Measurements from ENCODE around the gene SLC6A20. TPM values are rescaled to one million over a fixed set of nuclear protein-coding genes. Genes with fewer than 3 reads are reported as not detected.
A peak's percentile ranks its signal among the peaks of the same experiment; 100 is the strongest.

Gene SLC6A20
- total RNA-seq, 2 donors from 2014 or later = not detected

DNA sequence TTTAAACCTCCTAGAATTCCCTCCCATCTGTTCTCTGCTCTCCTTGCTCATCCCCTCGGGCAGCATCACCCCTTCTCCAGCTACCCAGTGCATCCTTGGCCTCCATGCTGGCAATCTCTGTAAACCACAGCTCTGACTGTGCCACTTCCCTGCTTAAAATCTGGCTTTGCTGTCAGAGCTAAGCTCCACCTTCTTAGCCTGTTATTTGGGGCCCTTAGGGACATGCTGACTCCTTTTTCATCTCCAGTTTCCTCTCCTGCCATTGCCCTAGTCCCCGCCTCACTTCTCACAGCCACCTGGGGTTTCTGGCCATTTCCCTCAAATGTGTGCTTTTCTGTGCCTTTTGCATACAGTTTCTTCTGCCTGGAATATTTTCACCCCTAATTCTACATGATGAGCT is 5.7 kb downstream of the SLC6A20 start:
- Histone ChIP-seq H3K36me3 (no peaks in the 10 kb centered on the region), H3K4me1 (peaks cover 0 to under 1% of the 10 kb centered on the region in 2 donors), H3K9me3 (peaks cover 0 to 14% of the 10 kb centered on the region in 2 donors), H3K4me3 (no peak overlapping the region), H3K27ac (no peak overlapping the region), H3K27me3 (no peaks in the 10 kb centered on the region)
- TF ChIP-seq, protein P1, sequence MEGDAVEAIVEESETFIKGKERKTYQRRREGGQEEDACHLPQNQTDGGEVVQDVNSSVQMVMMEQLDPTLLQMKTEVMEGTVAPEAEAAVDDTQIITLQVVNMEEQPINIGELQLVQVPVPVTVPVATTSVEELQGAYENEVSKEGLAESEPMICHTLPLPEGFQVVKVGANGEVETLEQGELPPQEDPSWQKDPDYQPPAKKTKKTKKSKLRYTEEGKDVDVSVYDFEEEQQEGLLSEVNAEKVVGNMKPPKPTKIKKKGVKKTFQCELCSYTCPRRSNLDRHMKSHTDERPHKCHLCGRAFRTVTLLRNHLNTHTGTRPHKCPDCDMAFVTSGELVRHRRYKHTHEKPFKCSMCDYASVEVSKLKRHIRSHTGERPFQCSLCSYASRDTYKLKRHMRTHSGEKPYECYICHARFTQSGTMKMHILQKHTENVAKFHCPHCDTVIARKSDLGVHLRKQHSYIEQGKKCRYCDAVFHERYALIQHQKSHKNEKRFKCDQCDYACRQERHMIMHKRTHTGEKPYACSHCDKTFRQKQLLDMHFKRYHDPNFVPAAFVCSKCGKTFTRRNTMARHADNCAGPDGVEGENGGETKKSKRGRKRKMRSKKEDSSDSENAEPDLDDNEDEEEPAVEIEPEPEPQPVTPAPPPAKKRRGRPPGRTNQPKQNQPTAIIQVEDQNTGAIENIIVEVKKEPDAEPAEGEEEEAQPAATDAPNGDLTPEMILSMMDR (IDR thresholded peaks at IDR 0.05) = no peak
- peak; percentile 30 for DNase-seq (ENCODE audit: low spot score)

DNA sequence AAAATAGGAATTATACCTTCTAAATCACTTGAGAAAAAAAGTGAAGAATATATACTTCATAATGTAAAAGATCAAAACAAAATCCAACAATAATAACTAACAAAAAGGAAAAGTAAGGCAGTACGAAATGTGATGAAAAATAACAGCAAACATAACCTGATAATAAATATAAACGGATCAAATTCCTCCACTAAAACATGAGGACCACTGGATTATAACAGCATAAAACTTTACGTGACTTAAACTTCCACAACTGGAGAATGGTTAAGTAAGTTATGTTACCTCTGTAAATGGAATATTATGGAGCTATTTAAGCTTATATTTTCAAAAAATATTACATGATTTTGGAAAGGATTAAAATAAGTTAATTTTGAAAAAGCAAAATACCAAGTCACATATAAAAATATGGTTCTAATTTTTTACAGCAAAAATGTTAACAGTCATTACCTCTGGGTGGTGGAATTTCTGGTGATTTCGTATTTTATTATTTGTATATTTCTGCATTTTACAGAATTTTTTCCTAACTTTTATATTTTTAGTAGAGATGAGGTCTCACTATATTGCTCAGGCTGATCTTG is 7.0 kb downstream of the SLC6A20 start:
- no peak overlapping the region for H3K4me3 ChIP-seq

DNA sequence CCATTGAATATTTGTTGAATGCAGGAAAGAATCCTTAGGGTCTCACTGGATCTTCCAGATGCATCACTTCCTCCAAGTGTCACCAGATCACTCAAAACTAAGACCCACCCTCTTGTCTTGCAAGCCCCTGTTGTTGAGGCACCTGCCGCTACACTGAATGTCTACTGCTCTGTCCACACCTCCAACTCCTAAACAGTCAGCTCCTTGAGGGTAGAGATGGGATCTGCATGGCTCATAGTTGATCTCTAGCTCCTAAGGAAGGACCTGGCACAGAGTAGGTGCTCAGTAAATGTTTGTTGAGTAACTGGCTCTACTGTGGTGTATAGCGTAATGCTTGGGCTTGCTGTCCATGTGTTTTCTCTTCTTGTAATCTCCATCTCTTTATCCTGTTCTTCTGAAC is 8.8 kb downstream of the SLC6A20 start:
- H3K4me3 ChIP-seq = no peak overlapping the region
- peak; percentile 26 for DNase-seq (ENCODE audit: low spot score)
- H3K27me3 ChIP-seq = no peaks in the 10 kb centered on the region

More for the DNA sequence above, 7.0 kb downstream of the SLC6A20 start:
- no peaks in the 10 kb centered on the region for H3K4me1 ChIP-seq
- TF ChIP-seq, protein P1 (IDR thresholded peaks at IDR 0.05) = no peak
- no peak for DNase-seq (ENCODE audit: low spot score)
- no peaks in the 10 kb centered on the region for H3K36me3 ChIP-seq
- H3K27ac ChIP-seq = no peak overlapping the region
- H3K9me3 ChIP-seq = peaks cover 0 to 14% of the 10 kb centered on the region in 2 donors
- H3K27me3 ChIP-seq = no peaks in the 10 kb centered on the region

DNA sequence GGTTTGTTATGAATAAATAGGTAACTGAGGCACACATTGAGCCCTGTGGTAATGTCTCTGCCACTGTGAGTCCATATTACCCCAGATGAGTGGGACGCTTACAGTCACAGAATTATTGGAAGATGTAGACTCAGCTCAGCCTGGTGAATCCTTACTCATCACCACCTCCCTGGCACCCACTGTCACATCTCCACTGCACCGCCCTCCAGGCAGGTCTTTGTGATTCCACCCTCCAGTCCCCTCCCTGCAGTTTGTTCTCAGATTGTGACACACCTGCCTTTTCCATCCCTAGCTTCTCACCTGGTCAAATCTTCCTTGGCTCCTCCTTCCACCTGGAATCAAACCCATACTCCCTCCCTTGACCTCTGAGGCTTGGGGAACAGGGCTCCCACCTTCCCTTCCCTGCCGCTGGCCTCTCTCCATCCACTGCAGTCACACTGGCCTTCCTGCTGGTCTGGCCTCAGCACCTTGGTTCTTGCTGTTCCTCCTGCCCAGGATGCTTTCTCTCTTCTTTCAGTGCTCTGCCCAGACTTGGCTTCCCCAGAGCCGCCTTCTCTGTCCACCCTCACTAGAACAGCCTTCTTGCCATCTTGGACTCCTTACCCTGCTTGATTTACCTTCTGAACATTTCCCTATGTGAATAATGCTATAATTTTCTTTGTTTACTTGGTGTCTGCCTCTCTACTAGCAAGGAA is 9.4 kb downstream of the SLC6A20 start:
- H3K27me3 ChIP-seq = no peaks in the 10 kb centered on the region
- no peak overlapping the region for H3K27ac ChIP-seq
- peak; percentile 21 for DNase-seq (ENCODE audit: low spot score)
- H3K36me3 ChIP-seq = no peaks in the 10 kb centered on the region
- TF ChIP-seq, protein P1 (IDR thresholded peaks at IDR 0.05) = no peak
- no peaks in the 10 kb centered on the region for H3K4me1 ChIP-seq
- peaks cover 0 to 14% of the 10 kb centered on the region in 2 donors for H3K9me3 ChIP-seq
- no peak overlapping the region for H3K4me3 ChIP-seq

More for the DNA sequence above, 8.8 kb downstream of the SLC6A20 start:
- Histone ChIP-seq H3K27ac (no peak overlapping the region), H3K36me3 (no peaks in the 10 kb centered on the region), H3K9me3 (peaks cover 0 to 14% of the 10 kb centered on the region in 2 donors), H3K4me1 (no peaks in the 10 kb centered on the region)
- TF ChIP-seq, protein P1 (IDR thresholded peaks at IDR 0.05) = no peak

DNA sequence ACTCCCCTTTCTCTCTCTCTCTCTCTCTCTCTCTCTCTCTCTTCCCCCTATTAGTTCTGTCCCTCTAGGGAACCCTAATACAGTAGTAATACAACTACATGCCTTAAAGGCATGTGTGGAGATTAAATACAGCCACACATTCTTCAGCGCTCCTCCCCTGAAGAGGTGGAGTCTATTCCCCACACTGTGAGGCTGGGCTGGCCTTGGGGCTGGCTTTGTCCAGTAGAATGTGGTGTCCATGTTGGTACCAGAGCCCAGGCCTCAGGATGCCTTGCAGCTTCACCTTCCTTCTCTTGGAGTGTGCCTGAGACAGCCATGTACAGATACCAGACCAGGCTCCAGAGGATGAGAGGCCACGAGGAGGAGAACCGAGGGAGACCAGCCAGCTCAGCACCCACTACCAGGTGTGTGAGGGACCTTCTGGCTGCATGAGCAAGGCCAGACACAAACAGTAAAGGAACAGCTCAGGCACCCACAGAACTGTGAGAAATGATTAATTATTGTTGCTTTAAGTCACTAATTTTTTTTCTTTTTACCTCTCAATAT is 10.7 kb downstream of the SLC6A20 start:
- Histone ChIP-seq H3K4me1 (no peaks in the 10 kb centered on the region), H3K9me3 (peaks cover 0 to 14% of the 10 kb centered on the region in 2 donors), H3K27ac (no peak overlapping the region), H3K4me3 (no peak overlapping the region), H3K27me3 (no peaks in the 10 kb centered on the region), H3K36me3 (no peaks in the 10 kb centered on the region)
- TF ChIP-seq, protein P1 (IDR thresholded peaks at IDR 0.05) = no peak
- DNase-seq (ENCODE audit: low spot score) = peak; percentile 42
